IPS-NIHi7 (cell line): ENCODE data around the gene AGPS.
"Not testable (repeated sequence)": the region's sequence is repeated elsewhere in the genome, so short reads cannot be mapped to it uniquely, and the experiment has no call there.

ENCODE experiments used
- DNase-seq: peaks from one replicate; pipeline ENCODE4 v3.0.0; 2012; ENCODE audit warnings: mixed read lengths; ENCODE audit errors: extremely low spot score

The AGPS gene

DNA sequence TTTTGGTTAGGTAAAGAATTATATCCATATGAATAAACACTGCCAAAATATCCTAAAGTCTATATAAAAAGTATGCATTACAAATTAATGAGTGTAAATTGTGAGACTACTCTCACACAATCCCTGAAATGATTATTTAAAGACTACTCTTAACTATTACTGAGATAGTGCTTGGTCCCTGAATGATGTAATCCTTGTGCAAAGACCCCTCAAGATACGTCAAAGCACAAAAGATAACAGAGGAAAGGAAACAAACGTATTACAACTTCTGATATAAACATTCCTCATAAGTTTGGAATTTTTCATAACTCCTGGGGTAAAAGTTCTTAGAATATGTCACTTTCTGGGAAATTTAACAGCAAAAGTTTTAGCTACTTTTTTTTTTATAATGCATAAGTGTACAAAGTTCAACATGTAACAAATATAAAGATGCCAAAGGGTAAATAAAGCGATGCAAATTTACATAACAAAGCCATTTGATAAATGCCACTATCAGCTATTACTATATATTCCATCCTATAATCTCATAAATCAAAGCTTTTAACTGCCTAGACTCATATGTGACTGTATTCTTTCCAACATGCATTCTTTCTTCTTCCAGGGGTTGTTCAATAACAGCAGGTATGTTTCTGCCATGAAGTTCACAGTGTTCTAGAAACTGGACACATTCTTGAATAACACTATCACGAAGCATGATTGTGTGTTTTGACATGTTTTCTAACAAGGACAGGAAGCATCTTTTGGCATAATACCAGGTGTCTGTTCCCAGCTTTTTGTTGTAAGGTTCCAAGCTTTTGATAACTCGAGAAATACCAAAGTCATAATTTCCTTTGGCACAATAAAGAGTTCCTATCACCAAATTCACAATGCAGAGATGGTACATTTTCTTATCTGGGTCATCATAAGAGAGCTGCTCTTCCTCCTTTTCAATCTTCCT is 158.0 kb downstream of the AGPS start:
- DNase-seq: no peak

DNA sequence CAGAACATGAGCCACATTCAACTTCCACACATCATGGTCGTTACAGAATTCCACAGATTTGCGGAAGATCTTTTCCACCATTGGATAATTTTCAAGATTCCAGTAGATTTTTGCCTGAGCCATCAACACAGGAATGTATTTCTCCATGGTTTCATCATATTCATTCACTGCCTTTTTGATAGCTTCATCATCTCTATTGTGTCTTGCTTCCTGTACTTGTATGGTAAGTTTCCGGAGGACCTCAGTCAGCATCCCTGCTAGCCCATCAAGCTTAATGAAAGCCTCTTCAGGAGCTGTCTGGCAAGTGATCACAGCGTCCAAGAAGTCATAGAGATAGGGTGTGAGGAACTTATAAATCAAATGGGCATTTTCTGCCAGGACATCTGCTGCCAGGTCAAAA is 158.8 kb downstream of the AGPS start:
- not testable (repeated sequence) for DNase-seq

DNA sequence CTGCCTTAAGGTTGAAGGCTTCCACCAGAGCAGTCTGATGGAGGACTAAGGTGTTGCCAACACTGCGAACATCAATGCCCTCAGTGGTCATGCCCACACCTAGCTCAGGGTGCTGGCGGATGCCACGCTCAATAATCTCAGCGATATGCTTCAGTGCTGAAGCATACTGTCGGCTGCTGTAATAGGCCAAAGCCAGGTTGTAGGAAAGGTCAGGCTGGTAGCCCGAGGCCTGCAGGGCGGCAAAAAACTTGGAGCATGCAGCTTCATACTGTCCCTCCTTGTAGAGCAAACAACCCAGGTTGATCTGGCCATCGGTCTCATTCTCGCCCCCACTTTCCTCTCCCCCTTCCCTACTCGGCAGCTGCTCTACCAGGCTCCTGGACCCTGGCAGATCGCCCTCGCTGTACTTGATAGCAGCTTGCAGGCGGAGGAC is 159.4 kb downstream of the AGPS start:
- peak; percentile 35 for DNase-seq

DNA sequence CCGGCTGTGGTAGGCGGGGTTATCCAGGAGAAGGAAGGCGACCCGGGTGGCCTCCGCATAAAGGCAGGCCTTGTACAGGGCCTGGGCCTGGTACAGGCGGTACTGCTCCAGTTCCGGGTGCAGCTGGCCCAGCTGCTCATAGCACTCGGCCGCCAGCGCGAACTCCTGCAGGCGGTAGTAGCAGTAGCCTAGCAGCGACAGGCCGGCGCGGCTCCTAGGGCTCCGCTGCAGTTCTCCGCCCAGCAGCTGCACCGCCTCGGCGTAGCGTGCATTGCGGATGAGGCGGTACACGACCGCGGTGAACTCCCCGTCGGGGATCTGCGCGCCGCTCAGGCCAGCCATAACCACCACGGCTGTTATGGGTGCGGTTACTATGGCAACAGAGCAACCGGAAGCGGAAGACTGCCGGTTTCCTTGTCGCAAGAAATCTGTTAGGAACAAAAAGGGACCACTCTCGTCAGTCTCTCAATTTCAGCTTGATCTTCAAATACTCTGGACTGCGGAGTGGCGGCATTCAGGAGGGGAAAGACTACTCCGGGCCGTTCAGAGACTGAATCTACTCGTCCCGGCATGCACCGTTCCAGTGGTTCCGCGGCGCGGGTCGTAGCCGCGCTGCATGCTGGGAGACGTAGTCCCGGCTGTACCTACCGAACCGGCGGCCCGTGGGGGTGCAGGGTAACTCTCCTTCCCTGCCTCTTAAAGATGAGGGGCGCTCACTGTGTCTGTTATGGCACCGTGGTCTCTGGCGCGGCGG is 160.0 kb downstream of the AGPS start:
- DNase-seq: peak; percentile 94

DNA sequence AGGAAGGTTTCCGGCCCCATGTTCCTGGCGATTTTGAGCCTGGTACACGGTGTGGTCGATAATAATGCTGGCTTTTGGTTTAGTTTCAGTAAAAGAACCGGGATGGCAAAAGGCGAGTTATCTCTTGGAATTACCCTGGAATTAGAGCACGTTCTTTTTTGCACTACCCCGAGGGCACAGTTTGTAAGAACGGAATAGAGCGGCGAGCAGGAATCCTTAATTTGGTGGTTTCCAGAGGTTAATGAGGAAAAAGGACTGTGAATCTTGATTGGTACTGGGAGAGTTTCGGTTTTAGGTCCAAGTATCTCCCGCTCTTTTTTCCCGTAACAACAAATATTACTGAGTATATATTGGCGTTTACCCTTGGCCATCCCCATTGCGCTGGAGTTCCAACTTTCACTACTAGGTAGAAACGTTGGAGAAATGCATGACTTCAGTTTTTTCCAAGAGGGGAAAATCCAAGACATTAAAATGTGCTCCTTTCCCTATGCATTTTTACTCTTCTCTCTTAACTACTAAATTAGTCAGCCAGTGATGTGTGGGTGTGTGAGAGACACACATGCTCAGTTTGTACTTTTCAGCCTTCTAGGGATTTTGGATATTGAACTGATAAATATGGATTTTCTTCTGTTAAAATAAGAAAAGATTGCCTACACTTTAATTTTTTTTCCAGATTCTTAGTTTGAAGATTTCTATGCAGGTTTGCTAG is 160.8 kb downstream of the AGPS start:
- DNase-seq: no peak

DNA sequence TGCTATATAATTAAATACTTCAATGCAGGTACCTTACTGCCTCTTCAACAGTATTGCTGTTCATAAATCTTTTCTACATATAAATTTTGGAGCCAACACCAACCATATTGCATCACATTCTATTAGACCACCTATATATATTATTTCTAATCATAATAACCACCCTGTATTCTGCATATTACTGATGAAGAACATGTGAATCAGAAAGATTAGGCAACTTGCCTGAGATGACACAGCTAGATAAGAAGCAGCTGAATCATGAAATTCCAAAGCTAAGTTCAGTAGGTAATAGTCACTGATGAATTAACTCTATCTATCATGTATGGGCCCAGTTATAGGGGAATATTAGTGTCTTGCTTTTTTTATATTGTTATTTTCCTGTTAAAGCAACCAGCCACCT is 161.8 kb downstream of the AGPS start:
- DNase-seq: no peak

DNA sequence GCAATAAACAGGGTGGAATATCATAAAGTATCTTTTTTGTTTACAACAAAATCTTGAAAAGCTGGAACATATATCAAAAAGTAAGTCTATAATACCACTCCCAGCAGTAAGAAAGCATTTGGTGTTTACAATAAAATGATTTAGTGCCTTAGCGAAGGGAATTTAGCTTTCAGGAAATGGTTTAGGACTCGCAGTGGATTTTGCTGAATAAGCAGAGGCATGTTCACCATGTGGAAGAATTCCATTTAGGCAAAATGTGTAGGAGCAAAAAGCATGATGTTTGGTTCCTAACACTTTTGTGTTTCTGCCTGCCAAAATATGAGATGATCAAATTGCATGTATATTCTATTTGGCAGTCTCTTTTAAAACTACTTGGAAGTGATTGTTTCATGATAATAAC is 163.6 kb downstream of the AGPS start:
- no peak for DNase-seq

DNA sequence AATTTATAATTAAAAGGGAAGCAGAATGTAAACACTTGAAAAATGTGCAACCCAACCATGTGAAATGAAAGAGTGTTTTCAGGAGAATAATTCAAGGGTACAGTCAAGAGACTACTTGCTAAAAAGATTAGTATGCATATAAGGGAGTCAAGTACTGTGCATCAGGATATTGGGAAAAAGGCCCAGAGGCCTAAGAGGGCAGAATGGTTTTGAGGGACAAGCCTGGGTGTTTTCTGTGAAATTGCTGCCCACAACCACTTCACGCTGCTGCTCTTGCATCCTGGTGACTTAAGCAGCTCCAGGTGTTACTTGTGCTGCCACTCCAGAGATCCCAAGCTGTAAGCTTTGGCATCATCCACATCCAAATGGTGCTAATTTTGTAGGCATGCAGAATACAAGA is 165.2 kb downstream of the AGPS start:
- DNase-seq: no peak

DNA sequence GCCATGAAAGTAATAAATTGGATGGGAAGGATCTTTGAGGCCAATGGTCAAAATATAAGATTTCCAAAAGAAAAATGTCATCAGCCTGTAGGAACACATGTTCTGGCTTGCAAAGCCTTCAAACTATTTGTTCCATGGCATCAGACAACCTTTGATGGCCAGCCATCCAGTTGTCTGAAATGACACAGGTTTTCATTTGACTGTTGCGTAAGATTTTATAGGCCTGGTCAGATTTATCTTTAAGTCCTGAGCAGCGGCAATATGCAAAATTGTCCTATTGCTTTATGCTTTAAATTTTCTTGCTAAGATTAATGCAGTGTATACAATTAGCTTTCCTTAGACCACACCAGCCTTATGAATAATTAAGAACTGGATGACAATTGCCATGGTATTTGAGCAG is 167.1 kb downstream of the AGPS start:
- DNase-seq: no peak

DNA sequence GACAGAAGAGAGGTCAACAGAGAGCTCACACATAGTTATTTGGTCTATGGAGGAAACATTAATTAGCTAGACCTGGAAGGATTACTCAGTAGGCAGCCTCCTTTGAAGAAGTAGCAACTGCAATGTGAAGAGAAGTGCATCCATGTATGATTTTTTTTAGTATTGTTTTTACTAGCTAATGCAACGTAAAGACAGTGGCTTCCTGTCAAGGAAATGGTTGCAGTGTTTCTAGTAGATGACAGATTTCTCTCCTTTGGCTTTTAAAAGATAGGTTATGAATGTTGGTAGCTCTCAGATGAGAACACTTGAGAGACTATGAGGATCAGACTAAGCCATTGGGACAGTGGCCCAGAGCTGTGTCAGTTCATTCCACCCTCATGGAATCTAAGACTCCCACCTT is 175.8 kb downstream of the AGPS start:
- no peak for DNase-seq

DNA sequence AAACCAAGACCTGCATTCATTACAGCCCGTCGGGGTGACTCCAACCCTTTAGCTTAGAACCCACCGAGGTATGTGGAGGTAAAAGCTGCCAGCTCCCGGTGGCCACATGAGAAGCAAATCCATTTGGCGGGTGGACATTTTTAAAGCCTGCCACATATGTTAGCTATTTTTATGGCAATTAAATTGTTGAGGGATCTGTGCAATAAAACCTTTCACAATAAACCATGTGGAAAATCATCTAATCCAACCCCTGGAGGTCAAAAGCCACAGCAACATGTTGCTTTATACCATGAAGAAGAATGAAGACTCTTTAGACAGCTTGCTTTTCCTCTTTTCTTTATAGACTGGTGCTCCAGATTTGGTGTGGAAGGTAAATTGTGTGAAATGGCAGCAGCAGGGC is 176.3 kb downstream of the AGPS start:
- no peak for DNase-seq

DNA sequence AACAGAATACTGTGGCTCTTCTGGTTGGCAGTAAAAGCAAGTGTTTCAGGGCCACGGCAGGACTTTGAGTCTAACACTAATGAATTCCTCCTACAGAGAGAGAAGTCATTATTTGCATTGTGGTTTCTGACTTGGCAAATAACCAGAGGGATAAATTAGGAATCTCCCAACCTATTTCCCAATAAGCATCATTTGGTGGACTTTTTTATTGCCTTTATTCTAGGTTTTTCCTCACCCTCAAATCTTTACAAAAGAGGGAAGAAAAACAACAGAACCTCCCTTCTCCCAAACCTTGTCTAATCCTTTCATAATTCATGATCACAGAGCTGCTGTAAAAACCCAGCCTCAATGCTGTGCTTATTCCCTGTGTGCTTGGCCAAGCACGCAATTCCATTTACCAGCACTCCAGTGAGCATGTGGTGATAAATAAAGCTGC is 179.7 kb downstream of the AGPS start:
- DNase-seq: no peak

DNA sequence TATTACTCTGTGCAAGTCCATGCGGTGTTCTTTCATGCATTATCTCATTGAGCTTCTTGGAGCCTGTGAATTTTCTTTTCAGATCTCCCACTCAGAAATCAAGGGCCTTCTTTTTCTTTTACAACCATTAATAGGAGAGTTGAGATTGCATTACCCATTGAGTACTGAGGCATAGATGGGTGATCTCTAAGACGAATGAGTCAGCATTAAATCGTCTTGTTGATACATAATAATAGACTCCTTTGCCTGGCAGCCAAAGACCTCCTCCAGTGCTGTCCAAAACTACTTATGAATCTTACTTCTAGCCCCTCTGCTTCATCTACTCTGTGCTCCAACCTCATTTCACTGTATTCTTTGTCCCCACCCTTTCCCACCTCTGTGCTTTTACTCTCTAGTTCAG is 180.5 kb downstream of the AGPS start:
- DNase-seq: no peak

DNA sequence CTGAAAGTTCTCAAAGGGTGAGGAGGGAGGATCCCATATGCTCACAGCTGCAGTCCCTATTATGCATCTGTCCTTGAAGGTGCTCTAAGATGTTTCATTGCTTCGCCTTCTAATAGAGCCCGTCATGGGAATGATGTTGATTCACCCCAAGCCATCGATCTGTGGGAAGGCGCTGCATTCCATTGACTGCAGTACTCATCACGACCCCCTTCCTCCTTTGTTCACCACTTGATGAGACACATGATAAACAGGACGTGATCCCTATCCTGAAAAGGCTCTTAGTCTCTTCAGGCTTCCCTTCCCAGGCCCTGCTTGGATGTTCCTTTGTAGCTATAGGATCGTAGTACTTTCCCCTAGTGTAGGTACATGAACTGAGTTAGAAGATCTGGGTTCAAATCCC is 181.8 kb downstream of the AGPS start:
- DNase-seq: peak; percentile 25

DNA sequence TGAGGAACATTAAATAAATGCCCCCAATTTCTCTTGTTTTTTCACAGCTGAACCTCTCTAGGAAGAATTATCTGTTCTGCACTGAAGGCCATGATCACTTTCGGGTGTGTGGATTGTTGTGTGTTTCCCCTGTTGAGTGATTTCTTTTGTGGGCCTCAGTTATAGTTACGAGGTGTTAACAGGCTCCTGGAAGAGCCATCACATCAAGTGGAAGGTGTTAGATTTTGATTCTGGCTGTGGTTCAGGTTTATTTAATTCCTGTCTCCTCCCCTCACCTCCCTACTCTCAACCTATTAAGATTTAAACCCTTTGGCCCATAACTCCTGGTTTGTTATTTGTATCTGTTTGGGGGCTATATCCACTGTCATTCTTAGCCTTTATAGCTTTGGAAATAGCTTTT is 182.8 kb downstream of the AGPS start:
- no peak for DNase-seq

DNA sequence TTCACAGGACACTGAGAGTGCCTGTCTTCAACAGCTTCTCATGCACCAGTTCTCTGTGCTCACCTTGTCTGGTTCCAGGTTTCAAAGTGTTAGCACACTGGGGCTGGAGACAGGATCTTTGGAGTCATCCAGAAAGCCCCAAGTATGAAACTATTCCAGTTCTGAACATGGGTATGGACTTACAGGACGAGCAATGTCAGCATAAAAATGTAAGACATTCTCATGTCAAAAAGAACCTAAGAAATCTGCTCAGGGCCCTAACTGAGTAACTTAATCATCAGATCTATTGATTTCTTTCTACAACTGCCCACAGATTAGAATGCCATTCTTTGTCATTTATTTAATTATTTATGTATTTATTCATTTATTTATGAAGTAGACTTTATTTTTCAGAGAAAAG is 184.5 kb downstream of the AGPS start:
- DNase-seq: no peak

DNA sequence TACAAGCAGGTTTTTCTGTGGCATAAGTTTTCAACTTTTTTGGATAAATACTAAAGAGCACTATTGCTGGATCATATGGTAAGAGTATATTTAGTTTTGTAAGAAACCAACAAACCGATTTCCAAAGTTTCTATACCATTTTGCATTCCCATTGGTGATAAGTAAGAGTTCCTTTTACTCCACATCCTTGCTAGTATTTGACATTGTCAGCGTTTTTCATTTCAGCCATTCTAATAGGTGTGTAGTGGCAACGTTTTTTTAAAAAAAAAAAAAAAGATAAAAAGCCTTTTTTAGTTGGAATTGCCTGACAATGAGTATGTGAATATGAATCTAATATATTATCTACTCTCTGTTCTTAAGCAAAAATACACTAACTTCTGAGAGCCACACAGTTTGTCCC is 185.9 kb downstream of the AGPS start:
- DNase-seq: no peak

DNA sequence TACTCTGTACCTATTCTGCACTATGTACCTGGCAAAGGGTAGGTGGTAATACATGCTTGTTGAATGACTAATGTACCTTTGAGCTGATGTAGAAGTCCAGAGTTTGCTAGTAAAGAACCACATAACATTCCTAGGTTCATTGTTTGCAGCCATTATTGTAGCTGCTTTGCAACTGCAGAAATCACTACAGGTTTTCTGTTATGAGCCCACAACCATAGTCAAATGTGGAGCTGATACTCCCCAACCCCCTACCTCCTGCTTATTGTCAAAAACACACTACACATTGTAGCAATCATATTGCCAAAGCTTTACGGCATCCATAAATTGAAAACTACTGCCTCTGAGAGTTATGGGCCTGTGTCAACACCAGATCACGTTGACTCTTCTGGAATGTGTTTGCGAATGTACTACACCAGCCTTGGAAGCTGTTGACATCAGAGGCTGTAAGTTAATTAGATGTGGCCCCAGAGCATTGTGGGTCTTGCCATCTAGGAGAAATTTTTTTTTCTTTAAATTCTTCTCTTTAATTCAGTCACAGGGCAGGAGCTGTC is 187.0 kb downstream of the AGPS start:
- DNase-seq: no peak

DNA sequence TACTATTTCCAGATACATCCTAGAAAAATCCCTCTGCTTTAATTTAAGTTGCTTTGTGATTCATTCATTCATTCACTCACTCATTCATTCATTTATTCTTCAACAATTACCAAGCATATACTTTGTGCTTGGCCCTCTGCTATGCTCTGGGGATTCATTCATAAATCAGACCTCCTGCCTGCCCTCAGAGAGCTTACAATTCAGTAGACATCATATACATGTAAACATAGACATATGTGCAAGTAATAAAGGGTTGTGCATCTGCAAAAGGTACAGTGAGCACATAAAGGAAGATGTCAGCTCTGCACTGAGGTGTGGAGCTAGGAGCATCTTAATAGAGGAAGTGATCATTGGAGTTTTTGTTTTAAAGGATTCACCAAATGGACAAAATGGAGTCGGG is 189.4 kb downstream of the AGPS start:
- no peak for DNase-seq

DNA sequence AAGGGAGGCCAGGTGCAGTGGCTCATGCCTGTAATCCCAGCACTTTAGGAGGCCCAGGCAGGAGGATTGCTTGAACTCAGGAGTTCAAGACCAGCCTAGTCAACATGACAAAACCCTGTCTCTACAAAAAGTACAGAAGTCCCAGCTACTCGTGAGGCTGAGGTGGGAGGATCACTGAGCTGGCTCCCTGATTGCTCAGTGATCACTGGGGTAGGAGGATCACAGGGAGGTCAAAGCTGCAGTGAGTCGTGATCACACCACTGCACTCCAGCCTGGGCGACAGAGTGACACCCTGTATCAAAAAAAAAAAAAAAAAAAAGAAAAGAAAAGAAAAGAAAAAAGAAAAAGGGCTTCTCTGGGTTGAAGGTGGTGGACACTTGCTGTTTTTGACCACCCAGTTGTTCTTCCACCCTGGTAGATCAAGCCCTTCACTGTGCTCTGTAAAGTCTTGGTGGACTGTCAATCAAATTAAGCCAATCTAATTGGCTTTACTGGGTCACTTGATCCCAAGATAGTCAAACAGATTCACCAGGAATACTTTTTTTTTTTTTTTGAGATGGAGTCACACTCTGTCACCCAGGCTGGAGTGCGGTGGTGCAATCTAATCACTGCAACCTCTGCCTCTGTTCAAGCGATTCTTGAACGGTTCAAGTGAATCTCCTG is 191.6 kb downstream of the AGPS start:
- no peak for DNase-seq

DNA sequence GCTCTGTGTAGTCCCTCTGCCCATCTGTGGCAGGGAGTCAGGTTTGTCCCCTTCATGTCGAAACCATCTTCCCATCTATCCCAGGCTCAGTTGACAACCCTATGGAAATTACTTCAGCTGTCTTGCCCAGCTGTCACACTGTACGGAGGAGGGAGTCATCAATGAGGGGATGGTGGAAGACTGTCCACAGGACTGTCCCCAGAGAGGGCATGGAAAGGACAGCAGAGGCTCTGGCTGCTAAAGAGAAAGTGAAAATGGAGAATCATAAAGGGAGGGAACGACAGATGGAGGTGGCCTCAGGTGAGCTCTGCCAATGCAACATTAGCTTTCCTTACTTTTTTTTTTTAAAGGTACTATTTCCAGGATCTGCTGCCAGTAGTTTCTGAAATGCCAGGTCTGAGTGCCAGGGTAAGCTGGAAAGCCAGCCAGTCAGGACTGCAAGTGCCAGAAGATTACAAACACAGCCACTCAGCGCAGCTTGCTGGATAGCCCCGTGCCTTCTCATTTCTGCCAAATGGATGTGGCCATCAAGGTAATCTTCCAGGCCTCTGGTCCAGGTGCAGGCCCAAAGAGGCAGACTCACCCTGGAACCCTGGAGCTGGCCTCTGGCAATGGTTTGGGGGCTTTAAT is 192.8 kb downstream of the AGPS start:
- DNase-seq: no peak
